Epithelial cell of esophagus (primary cell): Measurements from ENCODE around the gene FAM53A.

Experiments used
- DNase-seq: peaks from one replicate; pipeline ENCODE4 v3.0.0; 2010; ENCODE audit warnings: low read depth
- H3K4me3 ChIP-seq: 2 replicates; pipeline ENCODE4 v1.5.1; 2011; ENCODE audit warnings: mild to moderate bottlenecking, low read length, control low read depth
- TF ChIP-seq, protein P1 (sequence below): IDR thresholded peaks from 2 replicates; pipeline ENCODE4 v1.5.1; 2011; ENCODE audit warnings: low read depth, mild to moderate bottlenecking, low read length, control low read depth, inconsistent platforms; ENCODE audit not compliant: insufficient read depth; ENCODE audit errors: missing control alignments

Gene FAM53A, protein sequence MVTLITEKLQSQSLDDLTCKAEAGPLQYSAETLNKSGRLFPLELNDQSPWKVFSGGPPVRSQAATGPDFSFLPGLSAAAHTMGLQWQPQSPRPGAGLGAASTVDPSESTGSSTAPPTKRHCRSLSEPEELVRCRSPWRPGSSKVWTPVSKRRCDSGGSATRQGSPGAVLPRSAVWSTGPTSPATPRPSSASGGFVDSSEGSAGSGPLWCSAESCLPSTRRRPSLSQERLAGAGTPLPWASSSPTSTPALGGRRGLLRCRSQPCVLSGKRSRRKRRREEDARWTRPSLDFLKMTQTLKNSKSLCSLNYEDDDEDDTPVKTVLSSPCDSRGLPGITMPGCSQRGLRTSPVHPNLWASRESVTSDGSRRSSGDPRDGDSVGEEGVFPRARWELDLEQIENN

DNA sequence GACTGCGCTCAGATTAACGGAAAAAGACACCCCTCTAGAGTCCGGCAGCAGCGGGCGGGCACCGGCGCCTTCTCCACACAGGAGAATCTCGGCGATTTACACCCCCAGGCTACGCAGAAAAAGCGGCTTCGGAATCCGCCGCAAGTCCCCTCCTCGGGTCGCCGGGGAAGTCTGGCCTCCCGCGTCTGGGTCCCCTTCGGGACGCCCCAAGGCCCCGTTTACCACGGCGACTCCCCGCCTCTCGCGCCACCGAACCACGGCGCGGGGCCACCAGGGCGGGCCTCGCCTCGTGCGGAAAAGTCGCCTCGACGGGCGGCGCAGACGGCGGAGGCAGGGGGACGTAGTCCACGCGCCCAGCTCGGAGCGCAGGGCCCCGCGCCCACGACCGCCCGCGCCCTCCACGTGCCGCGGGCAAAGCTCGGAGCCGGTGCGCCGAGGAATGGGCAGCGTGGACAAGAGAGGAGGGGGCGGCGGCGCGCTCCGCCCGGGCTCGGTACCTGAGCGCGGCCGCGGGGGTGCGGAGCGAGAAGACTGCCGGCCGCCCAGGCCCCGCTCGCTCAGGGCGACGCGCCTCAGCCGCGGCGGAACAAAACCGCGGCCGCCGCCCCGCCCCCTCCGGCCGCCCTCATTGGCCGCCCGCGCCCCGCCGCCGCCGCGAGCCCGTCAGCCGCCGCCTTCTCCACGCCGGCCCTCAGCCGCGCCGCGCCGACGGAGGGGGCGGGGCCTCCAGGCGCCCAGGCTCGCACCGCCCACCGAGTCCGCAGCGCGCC lies at the start of gene FAM53A:
Gene FAM53A, minus strand, starts transcription at position 578 of the 770 bp plus-strand sequence. CDS start 15,572 bp downstream, outside the sequence.
- peak; percentile 89 for DNase-seq
- H3K4me3 ChIP-seq, result peak within 1 kb of the TSS; percentile 54
- TF ChIP-seq, protein P1, sequence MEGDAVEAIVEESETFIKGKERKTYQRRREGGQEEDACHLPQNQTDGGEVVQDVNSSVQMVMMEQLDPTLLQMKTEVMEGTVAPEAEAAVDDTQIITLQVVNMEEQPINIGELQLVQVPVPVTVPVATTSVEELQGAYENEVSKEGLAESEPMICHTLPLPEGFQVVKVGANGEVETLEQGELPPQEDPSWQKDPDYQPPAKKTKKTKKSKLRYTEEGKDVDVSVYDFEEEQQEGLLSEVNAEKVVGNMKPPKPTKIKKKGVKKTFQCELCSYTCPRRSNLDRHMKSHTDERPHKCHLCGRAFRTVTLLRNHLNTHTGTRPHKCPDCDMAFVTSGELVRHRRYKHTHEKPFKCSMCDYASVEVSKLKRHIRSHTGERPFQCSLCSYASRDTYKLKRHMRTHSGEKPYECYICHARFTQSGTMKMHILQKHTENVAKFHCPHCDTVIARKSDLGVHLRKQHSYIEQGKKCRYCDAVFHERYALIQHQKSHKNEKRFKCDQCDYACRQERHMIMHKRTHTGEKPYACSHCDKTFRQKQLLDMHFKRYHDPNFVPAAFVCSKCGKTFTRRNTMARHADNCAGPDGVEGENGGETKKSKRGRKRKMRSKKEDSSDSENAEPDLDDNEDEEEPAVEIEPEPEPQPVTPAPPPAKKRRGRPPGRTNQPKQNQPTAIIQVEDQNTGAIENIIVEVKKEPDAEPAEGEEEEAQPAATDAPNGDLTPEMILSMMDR, result no peak

DNA sequence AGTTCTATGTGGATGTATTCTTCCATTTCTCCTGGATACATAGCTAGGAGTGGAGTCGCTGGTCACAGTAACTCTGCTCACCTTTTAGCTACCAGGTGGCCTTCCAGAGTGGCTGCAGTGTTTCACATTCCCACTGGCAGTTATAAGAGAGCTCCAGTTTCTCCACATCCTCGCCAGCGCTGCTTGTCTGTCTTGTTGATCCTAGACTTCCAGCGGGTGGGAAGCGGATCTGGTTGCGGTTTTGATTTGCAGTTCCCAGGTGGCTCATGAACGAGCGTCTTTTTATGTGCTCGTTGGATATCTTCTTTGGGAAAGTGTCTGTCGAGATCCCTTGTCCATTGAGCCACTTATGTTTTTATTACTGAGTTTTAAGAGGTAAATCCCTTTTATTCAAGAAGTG lies 48.8 kb upstream of the FAM53A start:
- no peak for DNase-seq
- TF ChIP-seq, protein P1, result no peak
- H3K4me3 ChIP-seq, result no peak overlapping the region

DNA sequence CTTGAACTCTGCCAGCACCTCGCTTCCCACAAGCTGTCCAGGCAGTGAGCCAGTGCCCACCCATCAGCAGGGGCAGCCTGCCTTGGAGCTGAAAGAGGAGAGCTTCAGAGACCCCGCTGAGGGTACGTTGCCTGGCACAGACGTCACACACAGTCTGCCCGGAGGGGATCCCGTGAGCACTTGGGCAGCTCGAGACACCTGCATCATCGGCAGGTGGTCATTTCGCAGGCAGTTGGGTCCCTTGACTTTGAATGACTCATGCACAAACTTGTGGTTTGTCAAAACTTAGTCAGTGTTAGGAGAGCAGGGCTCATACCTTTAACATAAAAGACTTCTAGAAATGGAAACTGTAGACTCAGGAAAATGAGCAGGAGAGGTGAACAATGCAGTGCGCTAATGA lies 47.1 kb upstream of the FAM53A start:
- H3K4me3 ChIP-seq, result no peak overlapping the region
- peak; percentile 85 for DNase-seq
- TF ChIP-seq, protein P1, result no peak

DNA sequence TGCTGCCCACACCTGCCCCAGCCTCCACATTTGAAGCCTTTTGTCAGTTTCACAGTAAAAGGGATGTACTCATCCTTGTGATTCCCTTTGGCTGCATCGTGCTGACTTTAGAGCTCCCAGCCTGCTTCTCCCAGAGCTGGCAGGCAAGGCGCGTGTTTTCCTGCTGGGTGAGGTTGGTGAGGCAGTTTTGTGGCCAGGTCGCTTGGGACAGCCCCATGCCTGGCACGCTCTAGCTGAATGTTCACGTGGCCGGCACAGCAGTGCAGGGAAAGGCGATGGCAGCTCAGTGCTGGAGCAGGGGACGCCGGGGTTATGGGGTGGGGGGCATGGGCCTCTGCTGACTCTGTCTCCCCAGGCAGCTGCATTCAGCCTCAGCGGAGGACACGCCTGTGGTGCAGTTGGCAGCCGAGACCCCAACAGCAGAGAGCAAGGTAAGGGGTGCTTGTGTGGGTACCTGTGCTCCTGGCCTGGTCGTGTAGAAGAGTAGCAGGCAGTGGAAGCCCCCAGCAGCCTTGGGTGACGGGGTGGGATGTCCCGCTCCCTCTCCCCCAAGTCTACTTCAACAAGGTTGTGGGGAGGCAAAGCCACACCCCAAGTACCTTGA lies 46.5 kb upstream of the FAM53A start:
- no peak for DNase-seq
- no peak overlapping the region for H3K4me3 ChIP-seq
- TF ChIP-seq, protein P1, result no peak

DNA sequence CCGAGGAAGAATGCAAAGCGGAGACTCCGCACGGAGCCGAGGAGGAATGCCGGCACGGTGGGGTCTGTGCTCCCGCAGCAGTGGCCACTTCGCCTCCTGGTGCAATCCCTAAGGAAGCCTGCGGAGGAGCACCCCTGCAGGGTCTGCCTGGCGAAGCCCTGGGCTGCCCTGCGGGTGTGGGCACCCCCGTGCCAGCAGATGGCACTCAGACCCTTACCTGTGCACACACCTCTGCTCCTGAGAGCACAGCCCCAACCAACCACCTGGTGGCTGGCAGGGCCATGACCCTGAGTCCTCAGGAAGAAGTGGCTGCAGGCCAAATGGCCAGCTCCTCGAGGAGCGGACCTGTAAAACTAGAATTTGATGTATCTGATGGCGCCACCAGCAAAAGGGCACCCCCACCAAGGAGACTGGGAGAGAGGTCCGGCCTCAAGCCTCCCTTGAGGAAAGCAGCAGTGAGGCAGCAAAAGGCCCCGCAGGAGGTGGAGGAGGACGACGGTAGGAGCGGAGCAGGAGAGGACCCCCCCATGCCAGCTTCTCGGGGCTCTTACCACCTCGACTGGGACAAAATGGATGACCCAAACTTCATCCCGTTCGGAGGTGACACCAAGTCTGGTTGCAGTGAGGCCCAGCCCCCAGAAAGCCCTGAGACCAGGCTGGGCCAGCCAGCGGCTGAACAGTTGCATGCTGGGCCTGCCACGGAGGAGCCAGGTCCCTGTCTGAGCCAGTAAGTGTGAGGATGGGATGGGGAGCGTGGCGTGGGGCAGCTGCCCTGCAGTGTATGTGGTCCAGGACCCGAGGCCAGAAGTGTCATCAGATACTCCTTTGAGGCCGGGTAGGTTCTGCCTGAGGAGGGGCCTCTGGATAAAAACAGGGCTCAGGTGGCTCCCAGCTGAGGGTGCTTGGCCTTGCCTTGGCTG lies 44.2 kb upstream of the FAM53A start:
- TF ChIP-seq, protein P1, result no peak
- no peak overlapping the region for H3K4me3 ChIP-seq
- DNase-seq, result no peak
